GM21367 (cell line): ENCODE measurements around the gene NHLRC4.

Source experiments
- ATAC-seq: cut with Tn5 transposase; IDR thresholded peaks from one replicate; pipeline ENCODE4 v1.9.1; 2021; ENCODE audit not compliant: unreplicated experiment

The NHLRC4 gene

GRCh38 chr16:566475-567372, at the start of gene NHLRC4:
Gene NHLRC4, plus strand, starts transcription at chr16:567005. Its CDS starts 1,043 bp downstream, at chr16:568048.
- no peak for ATAC-seq

GRCh38 chr16:518858-519257, 47.9 kb upstream of the NHLRC4 start:
- no peak for ATAC-seq

- no peak for ATAC-seq
These were observed 47.4 kb upstream of the NHLRC4 start for GRCh38 chr16:519425-519824.

- no peak for ATAC-seq
These were observed 46.7 kb upstream of the NHLRC4 start for GRCh38 chr16:519841-520687.

GRCh38 chr16:520847-521246, 46.0 kb upstream of the NHLRC4 start:
- ATAC-seq = no peak

GRCh38 chr16:521381-522210, 45.2 kb upstream of the NHLRC4 start:
- no peak for ATAC-seq

GRCh38 chr16:522320-523096, 44.3 kb upstream of the NHLRC4 start:
- no peak for ATAC-seq

- no peak for ATAC-seq
These were observed 43.6 kb upstream of the NHLRC4 start for GRCh38 chr16:523097-523741.

- ATAC-seq = no peak
These were observed 42.3 kb upstream of the NHLRC4 start for GRCh38 chr16:524274-525040.

- ATAC-seq = no peak
These were observed 41.7 kb upstream of the NHLRC4 start for GRCh38 chr16:525123-525519.

- no peak for ATAC-seq
These were observed 41.2 kb upstream of the NHLRC4 start for GRCh38 chr16:525520-526180.

- ATAC-seq = no peak
These were observed 40.4 kb upstream of the NHLRC4 start for GRCh38 chr16:526181-527014.

GRCh38 chr16:527015-527903, 39.5 kb upstream of the NHLRC4 start, which contains the start of gene CAPN15:
Gene CAPN15, plus strand, starts transcription at chr16:527712. Its CDS starts 19,127 bp downstream, at chr16:546839.
- ATAC-seq = peak; percentile 46

- peak; percentile 0 for ATAC-seq
These were observed 38.4 kb upstream of the NHLRC4 start for GRCh38 chr16:528111-529011.

GRCh38 chr16:529012-529575, 37.7 kb upstream of the NHLRC4 start:
- no peak for ATAC-seq
